HepG2 (cell line): ENCODE results near the gene AXIN1. TPM values are rescaled to one million over a fixed set of nuclear protein-coding genes. Genes with fewer than 3 reads are reported as not detected.

Source experiments
- CAMTA2 ChIP-seq: sonication (generic); formaldehyde crosslinking; IDR thresholded peaks from 2 replicates; pipeline ENCODE4 v1.4.0; 2020; ENCODE audit warnings: mild to moderate bottlenecking, missing genetic modification reagents, borderline replicate concordance
- EEA1 ChIP-seq: sonication (generic); formaldehyde crosslinking; IDR thresholded peaks from 2 replicates; pipeline ENCODE4 v1.5.1; 2020; ENCODE audit warnings: mild to moderate bottlenecking, missing genetic modification reagents, borderline replicate concordance
- ETV5 ChIP-seq: IDR thresholded peaks from 2 replicates; pipeline ENCODE4 v1.6.1; 2018; ENCODE audit warnings: missing biosample characterization, missing genetic modification reagents, inconsistent platforms, borderline replicate concordance
- HDAC1 ChIP-seq: sonication (generic); formaldehyde crosslinking; IDR thresholded peaks from 2 replicates; pipeline ENCODE4 v1.5.1; 2020; ENCODE audit warnings: mild to moderate bottlenecking, missing genetic modification reagents
- ISL2 ChIP-seq: sonication (generic); formaldehyde crosslinking; IDR thresholded peaks from 2 replicates; pipeline ENCODE4 v1.5.0; 2020; ENCODE audit warnings: missing genetic modification reagents
- KAT7 ChIP-seq: IDR thresholded peaks from 2 replicates; pipeline ENCODE4 v1.6.1; 2018; ENCODE audit warnings: borderline replicate concordance, missing compliant biosample characterization
- NBN ChIP-seq: fragments of 450-650 bp; conservative IDR thresholded peaks from 2 replicates; pipeline ENCODE4 v1.6.1; 2017
- PATZ1 ChIP-seq: sonication (generic); formaldehyde crosslinking; IDR thresholded peaks from 2 replicates; pipeline ENCODE4 v1.4.0; 2020; ENCODE audit warnings: missing genetic modification reagents
- RCOR2 ChIP-seq: IDR thresholded peaks from 2 replicates; pipeline ENCODE4 v1.6.1; 2016; ENCODE audit warnings: missing biosample characterization, missing genetic modification reagents
- SP1 ChIP-seq, 2 experiments: fragments of 450-650 bp in 1 of 2; sonication (generic) in 1 of 2; formaldehyde crosslinking in 1 of 2; IDR thresholded peaks; 2 replicates each; pipeline versions ENCODE4 v1.4.0 to v1.6.1; 2016 to 2020; ENCODE audit warnings: missing genetic modification reagents in 1 of 2
- TRIM24 ChIP-seq: sonication (generic); formaldehyde crosslinking; IDR thresholded peaks from 2 replicates; pipeline ENCODE4 v1.8.0; 2022; ENCODE audit warnings: mild to moderate bottlenecking, missing genetic modification reagents
- ZBTB39 ChIP-seq: sonication (generic); formaldehyde crosslinking; IDR thresholded peaks from 2 replicates; pipeline ENCODE4 v1.5.0; 2020; ENCODE audit warnings: missing genetic modification reagents
- ZNF326 ChIP-seq: sonication (generic); formaldehyde crosslinking; IDR thresholded peaks from 2 replicates; pipeline ENCODE4 v1.4.0; 2020; ENCODE audit warnings: missing genetic modification reagents, borderline replicate concordance
- ZNF563 ChIP-seq: sonication (generic); formaldehyde crosslinking; IDR thresholded peaks from 2 replicates; pipeline ENCODE4 v1.8.0; 2022; ENCODE audit warnings: mild to moderate bottlenecking, moderate library complexity, missing genetic modification reagents
- ZNF792 ChIP-seq: IDR thresholded peaks from 2 replicates; pipeline ENCODE4 v1.6.1; 2016
- polyA plus RNA-seq, 8 experiments: library from polyadenylated mRNA; depleted of rRNA in 3 of 8; stranded (reverse) in 7 of 8; unstranded in 1 of 8; fragments of >200 nt; fragmentation: Illumina TruSeq in 4 of 8; extraction: Trizol in 4 of 8; gene quantifications; 2 replicates each; pipeline versions ENCODE4 v1.2.1 to v1.2.3, GENCODE V29; 2011 to 2016; ENCODE audit warnings: low read depth in 4 of 8, missing spikeins in 1 of 8, mixed read lengths in 1 of 8; ENCODE audit not compliant: insufficient read depth in 1 of 8
- total RNA-seq, 5 experiments: library from RNA; depleted of rRNA; stranded (reverse); fragments of >200 nt; fragmentation: Illumina TruSeq; extraction: Trizol; gene quantifications; 2 replicates each; pipeline ENCODE4 v1.2.3, GENCODE V29; 2016; ENCODE audit warnings: low read depth in 1 of 5
- TF ChIP-seq, protein P1 (sequence below), 2 experiments: sonication (generic) in 1 of 2; formaldehyde crosslinking in 1 of 2; IDR thresholded peaks; 2 replicates each; pipeline versions ENCODE4 v1.5.1 to v1.6.1; 2011 to 2020; ENCODE audit warnings: borderline replicate concordance in 1 of 2, low read depth in 1 of 2, low read length in 1 of 2, mild to moderate bottlenecking in 1 of 2, missing genetic modification reagents in 1 of 2, moderate library complexity in 1 of 2
- TF ChIP-seq, protein P2 (sequence below): IDR thresholded peaks from 2 replicates; pipeline ENCODE4 v1.6.1; 2016; ENCODE audit warnings: low read depth, borderline replicate concordance
- TF ChIP-seq, protein P3 (sequence below): sonication (generic); formaldehyde crosslinking; IDR thresholded peaks from 2 replicates; pipeline ENCODE4 v1.5.0; 2020; ENCODE audit warnings: mild to moderate bottlenecking, missing genetic modification reagents

The AXIN1 gene
- total and polyA plus RNA-seq, 2 of the 13 experiments (the other 11 are each of a cell fraction or from before 2014, with no cell fraction given): 24.0 to 26.0 TPM

- TF ChIP-seq, protein P1, sequence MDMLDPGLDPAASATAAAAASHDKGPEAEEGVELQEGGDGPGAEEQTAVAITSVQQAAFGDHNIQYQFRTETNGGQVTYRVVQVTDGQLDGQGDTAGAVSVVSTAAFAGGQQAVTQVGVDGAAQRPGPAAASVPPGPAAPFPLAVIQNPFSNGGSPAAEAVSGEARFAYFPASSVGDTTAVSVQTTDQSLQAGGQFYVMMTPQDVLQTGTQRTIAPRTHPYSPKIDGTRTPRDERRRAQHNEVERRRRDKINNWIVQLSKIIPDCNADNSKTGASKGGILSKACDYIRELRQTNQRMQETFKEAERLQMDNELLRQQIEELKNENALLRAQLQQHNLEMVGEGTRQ (IDR thresholded peaks at IDR 0.05; ENCODE audit: low read depth, low read length): no peak
- TF ChIP-seq, protein P1 (CRISPR knock-in tag; IDR thresholded peaks at IDR 0.05; ENCODE audit: borderline replicate concordance): peak; percentile 26; the same call in 1 of the 2 replicates
- peak; percentile 33 for TF ChIP-seq ISL2 (CRISPR knock-in tag)
- TF ChIP-seq, protein P2, sequence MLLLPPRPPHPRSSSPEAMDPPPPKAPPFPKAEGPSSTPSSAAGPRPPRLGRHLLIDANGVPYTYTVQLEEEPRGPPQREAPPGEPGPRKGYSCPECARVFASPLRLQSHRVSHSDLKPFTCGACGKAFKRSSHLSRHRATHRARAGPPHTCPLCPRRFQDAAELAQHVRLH: 0 out of 2 replicates have a peak, but pooled peaks have one; percentile 47
- no peak for TF ChIP-seq RCOR2 (CRISPR knock-in tag)
- TF ChIP-seq TRIM24 (CRISPR knock-in tag): no peak
- TF ChIP-seq ZBTB39 (CRISPR knock-in tag): no peak
- TF ChIP-seq ZNF326 (CRISPR knock-in tag): peak; percentile 56; the same call in 1 of the 2 replicates
- no peak for TF ChIP-seq SP1 (IDR thresholded peaks at IDR 0.05)
- peak; percentile 70 for TF ChIP-seq SP1 (CRISPR knock-in tag; IDR thresholded peaks at IDR 0.05)
- TF ChIP-seq PATZ1 (CRISPR knock-in tag): peak; percentile 67
- TF ChIP-seq KAT7 (CRISPR knock-in tag): peak; percentile 84; the same call in 1 of the 2 replicates
- TF ChIP-seq ZNF563 (CRISPR knock-in tag): peak; percentile 68
- peak; percentile 10; the same call in 1 of the 2 replicates for TF ChIP-seq EEA1 (CRISPR knock-in tag)
- 0 out of 2 replicates have a peak, but pooled peaks have one; percentile 6 for TF ChIP-seq ETV5 (CRISPR knock-in tag)
- TF ChIP-seq, protein P3, sequence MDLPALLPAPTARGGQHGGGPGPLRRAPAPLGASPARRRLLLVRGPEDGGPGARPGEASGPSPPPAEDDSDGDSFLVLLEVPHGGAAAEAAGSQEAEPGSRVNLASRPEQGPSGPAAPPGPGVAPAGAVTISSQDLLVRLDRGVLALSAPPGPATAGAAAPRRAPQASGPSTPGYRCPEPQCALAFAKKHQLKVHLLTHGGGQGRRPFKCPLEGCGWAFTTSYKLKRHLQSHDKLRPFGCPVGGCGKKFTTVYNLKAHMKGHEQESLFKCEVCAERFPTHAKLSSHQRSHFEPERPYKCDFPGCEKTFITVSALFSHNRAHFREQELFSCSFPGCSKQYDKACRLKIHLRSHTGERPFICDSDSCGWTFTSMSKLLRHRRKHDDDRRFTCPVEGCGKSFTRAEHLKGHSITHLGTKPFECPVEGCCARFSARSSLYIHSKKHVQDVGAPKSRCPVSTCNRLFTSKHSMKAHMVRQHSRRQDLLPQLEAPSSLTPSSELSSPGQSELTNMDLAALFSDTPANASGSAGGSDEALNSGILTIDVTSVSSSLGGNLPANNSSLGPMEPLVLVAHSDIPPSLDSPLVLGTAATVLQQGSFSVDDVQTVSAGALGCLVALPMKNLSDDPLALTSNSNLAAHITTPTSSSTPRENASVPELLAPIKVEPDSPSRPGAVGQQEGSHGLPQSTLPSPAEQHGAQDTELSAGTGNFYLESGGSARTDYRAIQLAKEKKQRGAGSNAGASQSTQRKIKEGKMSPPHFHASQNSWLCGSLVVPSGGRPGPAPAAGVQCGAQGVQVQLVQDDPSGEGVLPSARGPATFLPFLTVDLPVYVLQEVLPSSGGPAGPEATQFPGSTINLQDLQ (CRISPR knock-in tag): 0 out of 2 replicates have a peak, but pooled peaks have one; percentile 41
- TF ChIP-seq HDAC1 (CRISPR knock-in tag): peak; percentile 64
- 0 out of 2 replicates have a peak, but pooled peaks have one; percentile 31 for TF ChIP-seq CAMTA2 (CRISPR knock-in tag)
- 0 out of 2 replicates have a peak, but pooled peaks have one; percentile 41 for TF ChIP-seq ZNF792
- no peak for TF ChIP-seq NBN
Measured at GRCh38 chr16:401468-402348, 49.2 kb upstream of the AXIN1 start, which contains the start of gene DECR2 (continued).
